Thyroid gland (tissue), 4 donors: ENCODE data around the gene DPEP1.
"Not testable (repeated sequence)": the region's sequence is repeated elsewhere in the genome, so short reads cannot be mapped to it uniquely, and the experiment has no call there.

ENCODE experiments used
- CTCF ChIP-seq, 6 experiments: fragments of 200-600 bp in 3 of 6; fragments of 450-650 bp in 3 of 6; sonication (generic) in 3 of 6; IDR thresholded peaks; one replicate each; pipeline ENCODE4 v1.5.1; 2016 to 2019; ENCODE audit warnings: antibody characterized with exemption in 6 of 6, mild to moderate bottlenecking in 2 of 6, inconsistent platforms in 1 of 6, moderate library complexity in 1 of 6
- POLR2A ChIP-seq, 2 donors: fragments of 450-650 bp; IDR thresholded peaks; one replicate each; pipeline ENCODE4 v1.6.1; 2017; ENCODE audit warnings: antibody characterized with exemption in 2 of 2, mild to moderate bottlenecking in 2 of 2, moderate library complexity in 1 of 2

DNA sequence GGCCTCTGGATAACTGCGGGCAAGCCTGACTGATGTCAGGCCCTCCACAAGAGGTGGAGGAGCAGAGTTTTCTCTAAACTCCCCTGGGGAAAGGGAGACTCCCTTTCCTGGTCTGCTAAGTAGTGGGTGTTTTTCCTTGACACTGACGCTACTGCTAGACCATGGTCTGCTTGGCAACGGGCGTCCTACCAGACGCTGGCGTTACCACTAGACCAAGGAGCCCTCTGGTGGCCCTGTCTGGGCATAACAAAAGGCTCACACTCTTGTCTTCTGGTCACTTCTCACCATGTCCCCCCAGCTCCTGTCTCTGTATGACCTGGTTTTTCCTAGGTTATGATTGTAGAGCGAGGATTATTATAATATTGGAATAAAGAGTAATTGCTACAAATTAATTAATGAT, 53.6 kb downstream of the DPEP1 start:
- peak in 1 of 6 experiments; percentile 36 for TF ChIP-seq CTCF (IDR thresholded peaks at IDR 0.05)
- TF ChIP-seq POLR2A (IDR thresholded peaks at IDR 0.05) = not testable (repeated sequence)
